ENCODE measurements around the gene KLLN. TPM values are rescaled to one million over a fixed set of nuclear protein-coding genes. Genes with fewer than 3 reads are reported as not detected.
"Not testable (repeated sequence)": the region's sequence is repeated elsewhere in the genome, so short reads cannot be mapped to it uniquely, and the experiment has no call there.

The KLLN gene
- total and polyA plus RNA-seq, 9 donors = 0.22 to 0.60 (median 0.35) TPM

- Histone ChIP-seq H3K4me1 (ENCODE audit: control insufficient read depth, insufficient read depth, low read length) (peaks cover 5% of the 10 kb centered on the region), H3K27me3 (ENCODE audit: control insufficient read depth, insufficient read depth, low read length) (no peaks in the 10 kb centered on the region), H3K36me3 (ENCODE audit: control insufficient read depth, insufficient read depth, low read length) (peaks cover under 1% of the 10 kb centered on the region), H3K9me3 (replicated peaks; ENCODE audit: control insufficient read depth, low read depth, low read length) (no peaks in the 10 kb centered on the region), H3K4me3 (ENCODE audit: low read length) (peak overlapping the region; percentile 92), H3K27ac (ENCODE audit: low read length) (peak overlapping the region; percentile 21)
- DNase-seq = peak; percentile 23
- WGBS (ENCODE audit: insufficient coverage) = no CpG with 5 or more reads among the region's 3 CpGs
Measured at GRCh38 chr10:87866412-87866974, 3.2 kb upstream of the KLLN start.

DNA sequence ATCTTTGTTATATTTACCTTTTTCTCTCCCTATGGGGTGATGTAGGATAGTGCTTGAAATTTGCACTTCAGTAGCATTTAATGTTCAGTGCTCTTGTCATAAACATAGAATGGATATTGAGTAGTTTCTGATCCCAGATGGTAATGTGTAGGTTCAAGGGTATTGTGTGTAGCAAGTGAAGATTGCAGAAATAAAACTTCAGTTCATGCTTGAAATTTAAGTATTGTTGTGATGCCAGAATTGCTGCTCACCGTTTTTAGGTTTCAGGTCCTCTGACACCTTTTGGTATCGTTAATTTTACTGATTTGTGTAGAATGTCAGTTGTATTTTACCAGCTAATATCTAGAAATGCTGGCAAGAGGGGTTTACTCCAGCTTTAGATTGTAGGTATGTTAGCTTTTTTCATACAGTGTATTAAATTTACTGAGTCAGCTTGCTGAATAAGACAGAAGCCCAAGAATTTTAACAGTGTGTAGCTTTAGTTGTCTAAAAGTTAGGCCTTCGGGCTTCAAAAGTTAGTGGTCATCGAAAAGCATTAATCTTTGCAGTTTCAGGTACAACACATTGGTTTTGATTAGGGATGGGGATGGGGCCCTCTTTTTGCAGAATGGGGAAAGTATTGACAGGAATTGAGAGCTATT lies 2.0 kb upstream of the KLLN start:
- Histone ChIP-seq H3K4me3 (ENCODE audit: low read length) (peak overlapping the region; percentile 92), H3K27me3 (ENCODE audit: control insufficient read depth, insufficient read depth, low read length) (no peaks in the 10 kb centered on the region)
- peak; percentile 20 for DNase-seq

DNA sequence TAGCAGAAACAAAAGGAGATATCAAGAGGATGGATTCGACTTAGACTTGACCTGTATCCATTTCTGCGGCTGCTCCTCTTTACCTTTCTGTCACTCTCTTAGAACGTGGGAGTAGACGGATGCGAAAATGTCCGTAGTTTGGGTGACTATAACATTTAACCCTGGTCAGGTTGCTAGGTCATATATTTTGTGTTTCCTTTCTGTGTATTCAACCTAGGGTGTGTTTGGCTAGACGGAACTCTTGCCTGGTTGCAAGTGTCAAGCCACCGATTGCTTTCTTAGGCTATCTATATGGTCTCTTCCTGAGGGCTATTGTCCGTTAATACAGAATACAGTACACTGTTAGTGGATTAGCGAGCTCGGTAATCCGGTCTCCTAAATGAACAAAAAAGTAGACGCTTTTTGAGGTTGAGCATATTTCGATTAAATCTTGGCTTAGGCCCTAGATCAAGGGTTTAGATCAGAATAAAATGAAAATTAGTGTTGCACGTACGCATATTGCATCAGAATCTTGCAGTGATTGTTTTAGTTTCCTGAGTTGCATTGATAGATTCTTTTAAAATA lies 1.2 kb upstream of the KLLN start:
- H3K4me3 ChIP-seq (ENCODE audit: low read length) = peak overlapping the region; percentile 92
- H3K27ac ChIP-seq (ENCODE audit: low read length) = peak overlapping the region; percentile 96
- no peaks in the 10 kb centered on the region for H3K9me3 ChIP-seq (replicated peaks; ENCODE audit: control insufficient read depth, low read depth, low read length)
- H3K36me3 ChIP-seq (ENCODE audit: control insufficient read depth, insufficient read depth, low read length) = no peaks in the 10 kb centered on the region
- H3K27me3 ChIP-seq (ENCODE audit: control insufficient read depth, insufficient read depth, low read length) = no peaks in the 10 kb centered on the region
- peak; percentile 42 for DNase-seq
- H3K4me1 ChIP-seq (ENCODE audit: control insufficient read depth, insufficient read depth, low read length) = peaks cover 7% of the 10 kb centered on the region
- 0% methylated on average over 5 of the region's 16 CpGs for WGBS (ENCODE audit: insufficient coverage)

More for the DNA sequence above, 2.0 kb upstream of the KLLN start:
- WGBS (ENCODE audit: insufficient coverage) = 4% methylated on average over 2 of the region's 4 CpGs
- Histone ChIP-seq H3K9me3 (replicated peaks; ENCODE audit: control insufficient read depth, low read depth, low read length) (no peaks in the 10 kb centered on the region), H3K36me3 (ENCODE audit: control insufficient read depth, insufficient read depth, low read length) (no peaks in the 10 kb centered on the region), H3K4me1 (ENCODE audit: control insufficient read depth, insufficient read depth, low read length) (peaks cover 7% of the 10 kb centered on the region), H3K27ac (ENCODE audit: low read length) (peak overlapping the region; percentile 96)

DNA sequence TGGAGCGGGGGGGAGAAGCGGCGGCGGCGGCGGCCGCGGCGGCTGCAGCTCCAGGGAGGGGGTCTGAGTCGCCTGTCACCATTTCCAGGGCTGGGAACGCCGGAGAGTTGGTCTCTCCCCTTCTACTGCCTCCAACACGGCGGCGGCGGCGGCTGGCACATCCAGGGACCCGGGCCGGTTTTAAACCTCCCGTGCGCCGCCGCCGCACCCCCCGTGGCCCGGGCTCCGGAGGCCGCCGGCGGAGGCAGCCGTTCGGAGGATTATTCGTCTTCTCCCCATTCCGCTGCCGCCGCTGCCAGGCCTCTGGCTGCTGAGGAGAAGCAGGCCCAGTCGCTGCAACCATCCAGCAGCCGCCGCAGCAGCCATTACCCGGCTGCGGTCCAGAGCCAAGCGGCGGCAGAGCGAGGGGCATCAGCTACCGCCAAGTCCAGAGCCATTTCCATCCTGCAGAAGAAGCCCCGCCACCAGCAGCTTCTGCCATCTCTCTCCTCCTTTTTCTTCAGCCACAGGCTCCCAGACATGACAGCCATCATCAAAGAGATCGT lies 690 bp upstream of the KLLN start:
- H3K9me3 ChIP-seq (replicated peaks; ENCODE audit: control insufficient read depth, low read depth, low read length); H3K27me3 ChIP-seq (ENCODE audit: control insufficient read depth, insufficient read depth, low read length); H3K4me1 ChIP-seq (ENCODE audit: control insufficient read depth, insufficient read depth, low read length); H3K36me3 ChIP-seq (ENCODE audit: control insufficient read depth, insufficient read depth, low read length): not testable (repeated sequence)
- peak; percentile 51 for DNase-seq
- H3K27ac ChIP-seq (ENCODE audit: low read length) = peak overlapping the region; percentile 96
- H3K4me3 ChIP-seq (ENCODE audit: low read length) = peak overlapping the region; percentile 92
- WGBS (ENCODE audit: insufficient coverage) = under 1% methylated on average over 44 of the region's 47 CpGs

- Histone ChIP-seq H3K4me3 (ENCODE audit: low read length) (peak overlapping the region; percentile 92), H3K27ac (ENCODE audit: low read length) (peak overlapping the region; percentile 96), H3K36me3 (ENCODE audit: control insufficient read depth, insufficient read depth, low read length) (no peaks in the 10 kb centered on the region), H3K27me3 (ENCODE audit: control insufficient read depth, insufficient read depth, low read length) (no peaks in the 10 kb centered on the region), H3K4me1 (ENCODE audit: control insufficient read depth, insufficient read depth, low read length) (peaks cover 7% of the 10 kb centered on the region), H3K9me3 (replicated peaks; ENCODE audit: control insufficient read depth, low read depth, low read length) (no peaks in the 10 kb centered on the region)
- 0% methylated on average over 17 of the region's 21 CpGs for WGBS (ENCODE audit: insufficient coverage)
- DNase-seq = no peak
Measured at GRCh38 chr10:87862679-87863052, 667 bp downstream of the KLLN start.

- Histone ChIP-seq H3K4me1 (ENCODE audit: control insufficient read depth, insufficient read depth, low read length) (peaks cover 7% of the 10 kb centered on the region), H3K27ac (ENCODE audit: low read length) (peak overlapping the region; percentile 96), H3K27me3 (ENCODE audit: control insufficient read depth, insufficient read depth, low read length) (no peaks in the 10 kb centered on the region), H3K36me3 (ENCODE audit: control insufficient read depth, insufficient read depth, low read length) (no peaks in the 10 kb centered on the region), H3K4me3 (ENCODE audit: low read length) (peak overlapping the region; percentile 92), H3K9me3 (replicated peaks; ENCODE audit: control insufficient read depth, low read depth, low read length) (no peaks in the 10 kb centered on the region)
- under 1% methylated on average over 51 of the region's 57 CpGs for WGBS (ENCODE audit: insufficient coverage)
- DNase-seq = peak; percentile 99
Measured at GRCh38 chr10:87861953-87862678, 1.2 kb downstream of the KLLN start.

DNA sequence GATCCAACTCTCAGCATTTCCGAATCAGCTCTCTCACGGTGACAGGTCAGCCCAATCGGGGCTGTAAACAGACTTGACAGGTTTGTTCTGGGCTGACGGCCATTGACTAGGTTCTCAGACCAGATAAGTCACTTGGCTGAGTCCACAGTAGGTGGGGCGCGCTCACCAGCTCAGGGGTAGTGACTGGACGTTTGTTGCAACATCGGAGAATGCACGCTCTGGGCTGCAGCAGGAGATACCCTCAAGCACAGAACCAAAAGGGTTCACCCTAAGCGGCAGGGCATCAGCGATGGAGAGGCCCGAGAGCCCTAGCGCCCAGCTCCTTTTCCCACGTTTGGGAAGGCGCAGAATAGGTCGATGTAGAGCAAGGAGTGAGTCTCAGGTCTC lies 1.8 kb downstream of the KLLN start:
- DNase-seq = peak; percentile 65
- peaks cover 7% of the 10 kb centered on the region for H3K4me1 ChIP-seq (ENCODE audit: control insufficient read depth, insufficient read depth, low read length)
- 5% methylated on average over 16 of the region's 16 CpGs for WGBS (ENCODE audit: insufficient coverage)

DNA sequence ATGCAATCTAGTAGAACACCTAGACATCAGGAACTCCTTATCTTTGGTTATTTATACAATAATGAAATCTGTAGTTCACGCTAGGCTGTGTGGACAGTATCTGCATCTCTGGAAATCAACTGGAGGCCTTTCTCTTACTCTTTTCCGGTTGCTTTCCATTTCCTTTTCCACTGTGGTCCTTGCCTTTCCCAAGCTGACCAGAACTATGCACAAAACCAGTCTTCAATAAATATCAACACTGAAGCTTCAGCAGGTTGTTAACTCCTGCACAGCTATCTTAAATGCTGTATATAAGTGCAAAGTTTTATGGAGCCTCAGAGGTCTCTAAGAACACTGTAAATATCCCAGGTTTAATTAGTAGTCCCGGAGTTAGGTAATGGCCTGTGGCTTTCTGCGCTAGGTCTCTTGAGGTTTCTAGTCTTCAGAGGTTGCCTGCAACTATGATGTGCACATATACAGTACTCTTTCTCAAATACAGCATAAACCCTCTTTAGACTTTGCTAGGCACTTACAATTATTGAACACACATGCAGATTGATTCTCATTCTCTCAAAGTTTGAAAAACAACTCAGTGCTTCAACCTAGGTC lies 2.4 kb downstream of the KLLN start:
- 20% methylated on average over 1 of the region's 4 CpGs for WGBS (ENCODE audit: insufficient coverage)
- no peaks in the 10 kb centered on the region for H3K36me3 ChIP-seq (ENCODE audit: control insufficient read depth, insufficient read depth, low read length)
- no peaks in the 10 kb centered on the region for H3K27me3 ChIP-seq (ENCODE audit: control insufficient read depth, insufficient read depth, low read length)
- H3K4me3 ChIP-seq (ENCODE audit: low read length) = no peak overlapping the region
- no peak overlapping the region for H3K27ac ChIP-seq (ENCODE audit: low read length)
- H3K9me3 ChIP-seq (replicated peaks; ENCODE audit: control insufficient read depth, low read depth, low read length) = no peaks in the 10 kb centered on the region
- no peak for DNase-seq
- H3K4me1 ChIP-seq (ENCODE audit: control insufficient read depth, insufficient read depth, low read length) = peaks cover 7% of the 10 kb centered on the region

More for the DNA sequence above, 1.8 kb downstream of the KLLN start:
- Histone ChIP-seq H3K27ac (ENCODE audit: low read length) (peak overlapping the region; percentile 96), H3K27me3 (ENCODE audit: control insufficient read depth, insufficient read depth, low read length) (no peaks in the 10 kb centered on the region), H3K4me3 (ENCODE audit: low read length) (peak overlapping the region; percentile 92), H3K9me3 (replicated peaks; ENCODE audit: control insufficient read depth, low read depth, low read length) (no peaks in the 10 kb centered on the region), H3K36me3 (ENCODE audit: control insufficient read depth, insufficient read depth, low read length) (no peaks in the 10 kb centered on the region)

- H3K27me3 ChIP-seq (ENCODE audit: control insufficient read depth, insufficient read depth, low read length) = no peaks in the 10 kb centered on the region
- H3K4me1 ChIP-seq (ENCODE audit: control insufficient read depth, insufficient read depth, low read length) = peaks cover 7% of the 10 kb centered on the region
- no peaks in the 10 kb centered on the region for H3K36me3 ChIP-seq (ENCODE audit: control insufficient read depth, insufficient read depth, low read length)
- 29% methylated on average over 1 of the region's 3 CpGs for WGBS (ENCODE audit: insufficient coverage)
- H3K4me3 ChIP-seq (ENCODE audit: low read length) = no peak overlapping the region
- H3K27ac ChIP-seq (ENCODE audit: low read length) = no peak overlapping the region
- no peaks in the 10 kb centered on the region for H3K9me3 ChIP-seq (replicated peaks; ENCODE audit: control insufficient read depth, low read depth, low read length)
- DNase-seq = peak; percentile 82
Measured at GRCh38 chr10:87860156-87860795, 3.1 kb downstream of the KLLN start.

All from muscle of leg (tissue), 11 donors.